HL-60/S4 (cell line): ENCODE results near the gene DDX6.
"Not testable (repeated sequence)": the region's sequence is repeated elsewhere in the genome, so short reads cannot be mapped to it uniquely, and the experiment has no call there.

ENCODE experiments used
- in situ Hi-C: fragments of 300-500 bp; cut with MboI; formaldehyde crosslinking; loops from 2 replicates; pipeline ENCODE4 v1.14.3; 2022; ENCODE audit warnings: low sequenced_read_pairs

DDX6 gene, protein sequence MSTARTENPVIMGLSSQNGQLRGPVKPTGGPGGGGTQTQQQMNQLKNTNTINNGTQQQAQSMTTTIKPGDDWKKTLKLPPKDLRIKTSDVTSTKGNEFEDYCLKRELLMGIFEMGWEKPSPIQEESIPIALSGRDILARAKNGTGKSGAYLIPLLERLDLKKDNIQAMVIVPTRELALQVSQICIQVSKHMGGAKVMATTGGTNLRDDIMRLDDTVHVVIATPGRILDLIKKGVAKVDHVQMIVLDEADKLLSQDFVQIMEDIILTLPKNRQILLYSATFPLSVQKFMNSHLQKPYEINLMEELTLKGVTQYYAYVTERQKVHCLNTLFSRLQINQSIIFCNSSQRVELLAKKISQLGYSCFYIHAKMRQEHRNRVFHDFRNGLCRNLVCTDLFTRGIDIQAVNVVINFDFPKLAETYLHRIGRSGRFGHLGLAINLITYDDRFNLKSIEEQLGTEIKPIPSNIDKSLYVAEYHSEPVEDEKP

DNA sequence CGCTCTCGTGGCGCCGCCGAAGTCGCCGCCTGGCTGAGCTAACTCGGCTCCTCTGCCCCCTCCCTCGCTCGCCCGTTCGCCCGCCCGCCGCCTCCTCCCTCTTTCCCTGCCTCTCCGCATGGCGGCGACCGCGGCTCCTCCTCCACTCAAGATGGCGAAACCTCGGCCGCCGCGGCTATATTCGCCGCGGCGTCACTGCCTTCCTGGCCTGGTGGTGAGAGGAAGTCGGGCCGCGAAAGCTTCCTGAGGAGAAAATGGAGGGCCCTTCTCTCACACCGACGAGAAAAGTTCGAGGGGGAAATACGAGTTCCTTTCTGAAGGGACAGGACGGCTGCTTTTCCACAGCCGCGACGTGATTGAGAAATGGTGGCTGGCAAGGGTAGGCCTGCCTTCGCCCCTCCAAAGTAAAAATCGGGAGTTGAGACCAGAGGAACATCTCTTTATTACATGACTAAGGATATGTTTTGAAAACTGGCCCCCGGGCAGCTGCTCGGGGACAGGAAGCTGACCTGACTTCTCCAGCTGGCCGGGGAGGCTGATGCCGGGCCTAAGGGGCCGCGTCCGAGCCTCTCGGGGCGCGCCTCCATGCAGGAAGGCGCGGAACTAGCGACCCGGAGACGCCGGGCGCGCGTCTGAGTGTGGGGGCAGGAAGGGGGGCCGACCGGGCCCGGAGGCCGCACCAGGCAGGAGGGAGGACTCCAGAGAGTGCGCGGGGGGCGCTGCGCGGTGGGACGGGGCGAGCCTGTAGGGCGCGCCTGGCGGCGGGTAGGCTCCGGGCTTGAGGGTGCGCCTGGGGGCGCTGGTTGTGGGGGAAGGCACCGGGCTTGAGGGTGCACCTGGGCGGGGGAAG is at the start of gene DDX6:
TSS of gene DDX6 (minus strand) at position 54 of the 850 bp plus-strand sequence. CDS start 4,913 bp downstream, outside the sequence.
- in situ Hi-C loops = no loop called here

DNA sequence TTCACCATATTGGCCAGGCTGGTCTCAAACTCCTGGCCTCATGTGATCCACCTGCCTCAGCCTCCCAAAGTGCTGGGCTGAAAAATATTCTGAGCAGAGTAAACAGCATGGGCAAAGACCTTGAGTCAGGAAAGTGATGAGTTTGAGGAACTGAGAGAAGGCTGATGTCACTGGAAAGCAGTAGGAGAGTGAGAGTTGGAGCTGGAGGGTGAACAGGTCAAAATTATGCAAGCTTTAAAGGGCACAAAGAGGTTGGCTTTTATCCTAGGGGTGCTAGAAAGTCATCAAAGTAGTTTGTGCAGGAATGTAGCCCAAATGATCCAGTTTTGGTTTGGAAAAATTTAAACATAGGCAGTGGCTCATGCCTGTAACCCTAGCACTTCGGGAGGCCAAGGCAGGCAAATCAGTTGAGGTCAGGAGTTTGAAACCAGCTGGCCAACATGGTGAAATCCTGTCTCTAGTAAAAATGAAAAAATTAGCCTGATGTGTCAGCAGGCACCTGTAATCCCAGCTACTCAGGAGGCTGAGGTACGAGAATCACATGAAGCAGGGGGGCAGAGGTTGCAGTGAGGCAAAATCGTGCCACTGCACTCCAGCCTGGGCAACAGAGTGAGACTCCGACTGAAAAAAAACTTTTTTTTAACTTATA is 48.1 kb upstream of the DDX6 start:
- in situ Hi-C loops = no loop called here

DNA sequence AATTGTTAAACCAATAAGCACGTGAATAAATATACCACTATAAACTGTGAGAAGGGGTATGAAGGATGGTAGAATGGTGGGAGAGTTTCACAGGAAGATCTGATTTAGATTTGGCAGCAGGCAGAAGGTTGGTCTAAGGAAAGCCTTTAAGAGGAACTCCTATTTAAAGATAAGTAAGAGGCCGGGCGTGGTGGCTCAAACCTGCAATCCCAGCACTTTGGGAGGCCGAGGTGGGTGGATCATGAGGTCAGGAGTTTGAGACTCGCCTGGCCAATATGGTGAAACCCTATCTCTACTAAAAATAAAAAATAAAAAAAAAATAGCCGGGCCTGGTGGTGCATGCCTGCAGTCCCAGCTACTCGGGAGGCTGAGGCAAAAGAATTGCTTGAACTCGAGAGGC is 46.9 kb upstream of the DDX6 start:
- in situ Hi-C loops = no loop called here

DNA sequence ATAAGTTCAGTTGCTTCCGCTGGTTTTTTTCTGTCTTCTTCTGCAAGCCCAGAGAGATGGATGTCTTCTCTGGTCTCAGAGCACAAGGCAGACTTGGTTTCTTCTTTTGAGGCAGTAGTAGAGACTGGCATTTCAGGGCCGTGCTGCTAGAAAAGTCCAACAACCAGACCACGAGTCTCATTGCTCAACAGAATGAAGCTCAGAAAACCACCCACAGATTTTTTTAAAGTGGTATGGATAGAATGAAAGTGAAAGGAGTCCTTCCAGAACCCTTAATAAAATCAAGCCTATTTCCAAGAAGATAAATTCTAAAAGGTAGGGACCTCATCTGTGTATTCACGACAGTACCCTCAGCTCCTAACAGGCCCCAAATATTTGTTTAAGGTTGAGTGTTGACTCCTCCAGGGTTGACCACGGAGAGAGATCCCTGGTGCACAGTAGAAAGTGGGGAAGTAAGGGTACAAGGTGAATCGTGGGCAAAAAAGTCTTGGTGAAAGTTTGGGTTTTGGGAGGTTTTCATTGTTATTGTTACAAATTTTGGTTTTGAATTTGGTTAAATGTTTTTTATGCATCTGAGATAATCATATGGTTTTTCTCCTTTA is 43.6 kb upstream of the DDX6 start:
- in situ Hi-C loops = no loop called here

DNA sequence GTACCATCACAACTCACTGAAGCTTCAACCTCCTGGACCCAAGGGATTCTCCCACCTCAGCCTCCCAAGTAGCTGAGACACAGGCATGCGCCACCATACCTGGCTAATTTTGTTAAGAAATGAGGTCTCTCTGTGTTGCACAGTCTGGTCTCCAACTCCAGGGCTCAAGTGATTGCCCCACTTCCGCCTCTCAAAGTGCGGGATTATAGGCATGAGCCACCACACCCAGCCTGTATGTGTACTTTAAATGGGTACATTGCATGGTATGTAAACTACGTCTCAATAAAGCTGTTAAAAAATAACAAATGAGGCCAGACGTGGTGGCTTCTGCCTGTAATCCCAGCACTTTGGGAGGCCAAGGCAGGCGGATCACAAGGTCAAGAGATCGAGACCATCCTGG is 36.2 kb upstream of the DDX6 start:
- in situ Hi-C loops = no loop called here

DNA sequence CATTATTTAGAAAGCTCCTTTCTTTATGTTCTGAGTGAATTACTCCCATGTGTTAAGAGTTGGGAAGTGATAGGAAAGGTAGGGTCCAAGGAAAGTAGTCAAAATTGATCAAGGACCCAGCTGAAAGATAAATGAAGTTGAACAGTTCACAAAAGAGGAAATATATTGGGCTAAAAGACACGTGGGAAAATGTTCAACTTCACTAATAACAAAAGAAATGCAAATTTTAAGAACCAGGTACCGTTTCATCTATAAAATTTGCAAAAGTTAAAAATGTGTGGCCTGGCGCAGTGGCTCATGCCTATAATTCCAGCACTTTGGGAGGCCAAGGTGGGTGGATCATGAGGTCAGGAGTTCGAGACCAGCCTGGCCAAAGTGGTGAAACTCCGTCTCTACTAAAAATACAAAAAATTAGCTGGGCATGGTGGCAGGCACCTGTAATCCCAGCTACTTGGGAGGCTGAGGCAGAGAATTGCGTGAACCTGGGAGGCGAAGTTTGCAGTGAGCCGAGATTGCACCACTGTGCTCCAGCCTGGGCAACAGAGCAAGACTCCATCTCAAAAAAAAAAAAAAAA is 32.1 kb upstream of the DDX6 start:
- in situ Hi-C loops = not testable (repeated sequence)

DNA sequence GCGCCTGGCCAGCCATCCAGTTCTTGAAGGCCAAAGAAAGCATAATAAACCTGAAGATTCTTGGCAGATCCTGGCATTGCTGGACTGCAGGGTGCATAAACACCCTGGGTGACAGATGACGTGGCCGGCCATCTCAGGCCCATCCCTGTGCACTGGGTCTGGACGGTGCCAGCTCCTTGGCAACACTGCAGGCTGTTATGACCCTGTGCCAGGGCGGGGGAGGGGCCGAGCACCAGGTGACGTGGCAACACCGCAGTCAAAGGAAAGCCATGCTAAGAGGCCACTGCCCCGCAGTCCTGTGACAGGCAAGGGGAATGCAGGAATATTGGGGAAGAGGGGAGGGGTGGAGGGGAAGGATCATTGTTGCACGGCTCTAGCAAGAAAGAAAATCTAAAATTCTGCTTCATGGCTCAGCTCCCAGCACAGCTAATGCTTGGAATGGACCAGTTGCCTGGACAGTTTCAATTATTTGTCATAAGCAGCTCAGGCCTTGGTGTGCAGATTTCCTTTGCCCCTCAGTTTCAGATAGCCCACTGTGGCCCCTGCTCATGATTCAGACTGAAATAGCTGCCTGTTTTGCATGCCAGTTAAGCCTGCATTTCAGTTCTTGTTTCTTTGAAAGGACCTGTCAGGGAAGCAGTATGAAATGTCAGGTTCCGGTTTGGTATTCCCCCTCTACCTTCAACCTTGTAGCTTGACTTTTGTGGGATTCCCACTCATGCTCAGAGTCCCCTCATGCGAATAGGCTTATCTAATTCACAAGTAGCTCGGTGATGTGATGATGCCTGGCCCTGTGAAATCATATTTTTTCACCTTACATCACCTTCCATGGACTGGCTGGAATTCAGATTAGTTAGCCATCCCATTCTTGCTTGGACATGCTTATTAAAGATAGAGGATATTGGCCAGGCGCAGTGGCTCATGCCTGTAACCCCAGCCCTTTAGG is 29.7 kb upstream of the DDX6 start:
- in situ Hi-C loops = no loop called here

DNA sequence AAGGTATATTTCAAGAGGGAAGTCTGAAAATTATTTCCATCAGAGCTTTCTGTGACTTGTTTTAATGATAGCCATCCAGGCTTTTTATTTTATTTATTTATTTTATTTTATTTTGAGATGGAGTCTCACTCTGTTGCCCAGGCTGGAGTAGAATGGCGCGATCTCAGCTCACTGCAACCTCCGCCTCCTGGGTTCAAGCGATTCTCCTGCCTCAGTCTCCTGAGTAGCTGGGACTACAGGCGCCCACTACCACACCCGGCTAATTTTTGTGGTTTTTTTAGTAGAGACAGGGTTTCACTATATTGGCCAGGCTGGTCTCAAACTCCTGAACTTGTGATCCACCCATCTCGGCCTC is 29.0 kb upstream of the DDX6 start:
- in situ Hi-C loops = not testable (repeated sequence)

DNA sequence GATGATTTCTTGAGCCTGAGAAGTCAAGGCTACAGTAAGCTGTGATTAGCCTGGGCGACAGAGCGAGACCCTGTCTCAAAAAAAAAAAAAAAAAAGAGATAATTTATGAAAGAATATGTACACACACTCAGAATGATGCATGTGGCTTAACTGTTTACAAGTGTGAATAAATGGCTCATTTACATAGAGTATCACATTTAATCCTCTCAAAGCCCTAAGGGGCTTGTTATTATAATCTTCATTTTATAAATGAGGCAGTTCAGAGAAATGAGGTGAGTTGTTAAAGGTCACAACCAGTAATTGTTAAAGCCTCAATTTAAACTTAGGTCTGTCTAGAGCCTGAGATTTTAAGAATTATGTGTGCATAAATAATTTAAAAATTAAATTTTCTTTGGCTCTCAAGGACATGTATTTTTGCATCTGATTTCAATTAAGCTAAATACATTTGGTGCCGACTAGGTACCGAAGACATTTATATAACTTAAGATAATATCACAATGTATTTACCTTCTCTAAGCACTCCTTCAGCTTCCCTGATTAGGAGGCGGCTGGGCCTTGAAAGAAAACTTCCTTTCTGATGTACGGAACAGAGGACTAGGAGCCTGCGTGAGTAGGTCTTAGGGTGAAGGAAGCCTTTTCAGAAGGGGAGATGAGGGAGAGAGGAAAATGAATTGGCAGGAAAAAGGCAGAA is 28.5 kb upstream of the DDX6 start:
- in situ Hi-C loops = no loop called here

DNA sequence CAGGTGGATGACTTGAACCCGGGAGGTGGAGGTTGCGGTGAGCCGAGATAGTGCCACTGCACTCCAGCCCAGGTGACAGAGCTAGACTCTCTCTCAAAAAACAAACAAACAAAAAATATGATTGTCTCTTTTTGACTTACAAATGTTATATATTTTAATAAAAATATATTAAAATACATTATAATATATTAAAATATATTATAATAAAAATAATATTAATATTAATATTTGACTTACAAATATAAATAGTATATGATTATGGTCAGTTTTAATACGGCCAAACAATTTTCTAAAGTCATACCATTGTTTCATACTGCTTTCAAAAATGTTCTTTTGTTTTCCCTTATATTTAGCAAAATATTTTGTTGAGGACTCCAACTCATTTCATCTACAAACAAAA is 27.2 kb upstream of the DDX6 start:
- in situ Hi-C loops = no loop called here

DNA sequence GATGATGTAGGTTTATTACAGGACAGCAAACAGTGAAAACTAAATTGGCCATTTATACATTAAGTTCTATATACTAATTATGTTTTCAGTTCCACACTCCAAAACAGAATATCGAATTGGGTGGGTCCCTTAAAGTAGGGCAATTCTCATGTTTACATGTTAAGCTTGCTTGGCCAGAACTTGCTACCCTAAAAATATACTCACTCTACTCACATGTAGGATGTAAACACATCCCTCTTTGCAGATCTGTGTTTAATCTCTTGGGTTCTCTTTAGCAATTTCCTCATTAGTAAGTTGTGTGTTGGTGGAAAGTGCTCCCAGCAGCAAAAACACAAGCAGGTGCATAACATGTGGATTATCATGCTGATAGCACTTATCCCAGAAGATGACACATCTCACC is 22.6 kb upstream of the DDX6 start:
- in situ Hi-C loops = no loop called here

DNA sequence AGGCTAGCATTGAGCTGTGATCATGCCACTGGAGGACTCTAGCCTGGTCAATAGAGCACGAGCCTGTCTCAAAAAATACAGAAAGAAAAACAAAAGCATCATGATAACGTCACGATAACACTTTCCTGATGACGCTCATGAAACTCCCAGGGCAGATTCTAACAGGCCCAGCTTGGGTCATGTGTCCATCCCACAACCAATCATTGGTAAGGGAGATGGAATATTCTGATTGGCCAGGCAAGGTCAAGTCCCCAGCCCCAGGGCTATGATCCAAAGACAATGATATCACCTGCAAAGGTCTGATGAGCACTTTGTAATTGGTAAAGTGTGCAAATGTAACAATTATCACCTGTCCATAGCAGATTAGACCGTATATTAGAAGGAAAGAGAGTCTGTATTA is 21.5 kb upstream of the DDX6 start:
- in situ Hi-C loops = no loop called here

DNA sequence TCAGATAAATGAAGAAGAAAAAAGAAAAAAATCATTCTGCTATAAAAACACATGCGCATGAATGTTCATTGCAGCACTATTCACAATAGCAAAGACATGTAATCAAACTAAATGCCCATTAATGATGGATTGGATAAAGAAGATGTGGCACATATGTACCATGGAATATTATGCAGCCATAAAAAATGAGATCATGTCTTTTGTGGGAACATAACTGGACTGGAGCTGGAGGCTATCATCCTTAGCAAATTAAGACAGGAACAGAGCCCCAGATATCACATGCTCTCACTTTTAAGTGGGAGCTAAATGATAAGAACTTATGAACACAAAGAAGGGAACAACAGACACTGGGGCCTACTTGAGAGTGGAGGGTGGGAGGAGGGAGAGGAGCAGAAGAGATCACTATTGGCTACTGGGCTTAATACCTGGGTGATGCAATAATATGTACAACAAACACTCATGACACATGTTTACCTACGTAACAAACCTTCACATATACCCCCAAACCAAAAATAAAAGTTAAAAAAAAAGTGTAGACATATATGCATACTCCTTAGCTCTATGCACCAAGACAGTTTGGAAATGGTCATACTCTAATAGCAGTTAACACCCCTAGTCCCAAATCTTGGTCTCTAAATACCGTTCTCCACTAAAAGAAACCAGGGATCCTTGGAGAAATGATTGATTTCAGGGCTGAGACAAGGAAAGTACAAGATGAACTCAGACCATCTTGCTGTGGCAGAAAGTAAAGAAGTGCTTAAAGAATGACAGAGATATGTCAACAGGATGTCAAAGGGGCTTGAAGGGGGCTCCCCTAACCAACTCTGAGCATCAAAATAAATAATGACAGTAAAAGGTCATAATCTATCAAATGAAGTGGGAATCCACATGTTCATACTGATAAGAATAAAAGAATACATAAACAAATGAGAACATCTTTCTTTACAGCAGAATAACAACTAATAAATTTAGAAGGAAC is 17.1 kb upstream of the DDX6 start:
- in situ Hi-C loops = no loop called here

DNA sequence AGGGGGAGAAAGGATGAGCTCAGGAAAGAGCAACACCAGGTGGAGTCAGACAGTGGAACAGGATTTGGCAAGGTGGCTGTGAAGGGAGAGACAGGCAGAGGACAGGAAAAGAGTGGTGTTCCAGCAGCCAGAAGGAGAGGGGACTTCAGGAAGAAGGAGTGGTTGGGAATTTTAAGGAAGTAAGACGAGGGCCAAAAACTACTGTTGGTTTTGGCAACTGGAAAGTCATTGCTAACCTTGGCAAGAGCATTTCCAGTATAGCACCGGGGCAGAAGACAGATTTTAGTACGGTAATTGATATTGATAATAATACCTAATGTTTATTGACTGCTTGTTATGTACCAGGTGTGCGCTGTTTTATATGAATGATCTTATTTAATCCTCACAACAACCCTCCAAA is 15.4 kb upstream of the DDX6 start:
- in situ Hi-C loops = no loop called here

DNA sequence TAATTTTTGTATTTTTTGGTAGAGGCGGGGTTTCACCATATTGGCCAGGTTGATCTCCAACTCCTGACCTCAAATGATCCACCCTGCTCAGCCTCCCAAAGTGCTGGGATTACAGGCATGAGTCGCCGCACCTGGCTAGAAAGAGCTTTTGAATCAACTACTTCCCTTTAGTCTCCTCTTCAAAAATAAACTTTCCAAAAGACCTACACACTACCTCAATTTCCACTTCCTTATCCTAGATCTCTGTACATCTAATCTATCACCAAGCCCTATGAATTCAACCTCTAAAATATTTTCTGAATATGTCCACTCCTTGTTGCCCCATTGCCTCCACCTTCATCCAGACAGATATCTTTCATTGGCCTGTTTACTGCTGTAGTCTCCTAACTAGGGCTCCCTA is 13.1 kb upstream of the DDX6 start:
- in situ Hi-C loops = no loop called here

DNA sequence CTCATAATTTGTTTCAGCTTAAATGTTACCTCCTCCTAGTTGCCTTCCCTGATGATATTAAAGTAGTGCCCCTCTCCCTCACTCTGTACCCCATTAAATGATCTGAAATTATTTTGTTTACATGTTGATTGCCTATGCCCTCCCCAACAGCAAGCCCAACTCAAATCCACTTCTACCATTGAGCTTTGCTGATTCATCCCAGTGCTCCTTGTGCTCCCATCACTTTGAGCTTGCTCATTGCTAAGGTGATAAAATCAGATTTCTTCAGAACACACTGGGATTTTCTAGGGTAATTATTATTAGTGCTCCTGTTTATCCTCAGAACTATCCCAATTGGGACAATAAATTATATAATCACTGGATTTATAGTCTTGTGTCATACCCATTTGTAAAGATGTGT is 8.4 kb upstream of the DDX6 start:
- in situ Hi-C loops = no loop called here

DNA sequence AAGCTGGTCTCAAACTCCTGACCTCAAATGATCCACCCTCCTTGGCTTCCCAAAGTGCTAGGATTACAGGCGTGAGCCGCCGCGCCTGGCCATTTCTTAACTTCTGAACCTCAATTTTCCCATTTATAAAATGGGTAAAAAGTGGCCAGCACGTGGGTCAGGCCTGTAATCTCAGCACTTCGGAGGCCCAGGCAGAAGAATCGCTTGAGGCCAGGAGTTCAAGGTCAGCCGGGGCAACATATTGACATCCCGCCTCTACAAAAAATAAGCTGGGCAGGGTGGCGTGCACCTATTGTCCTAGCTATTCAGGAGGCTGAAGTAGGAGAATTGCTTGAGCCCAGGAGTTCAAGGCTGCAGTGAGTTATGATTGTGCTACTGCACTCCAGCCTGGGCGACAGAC is 6.5 kb upstream of the DDX6 start:
- in situ Hi-C loops = no loop called here

DNA sequence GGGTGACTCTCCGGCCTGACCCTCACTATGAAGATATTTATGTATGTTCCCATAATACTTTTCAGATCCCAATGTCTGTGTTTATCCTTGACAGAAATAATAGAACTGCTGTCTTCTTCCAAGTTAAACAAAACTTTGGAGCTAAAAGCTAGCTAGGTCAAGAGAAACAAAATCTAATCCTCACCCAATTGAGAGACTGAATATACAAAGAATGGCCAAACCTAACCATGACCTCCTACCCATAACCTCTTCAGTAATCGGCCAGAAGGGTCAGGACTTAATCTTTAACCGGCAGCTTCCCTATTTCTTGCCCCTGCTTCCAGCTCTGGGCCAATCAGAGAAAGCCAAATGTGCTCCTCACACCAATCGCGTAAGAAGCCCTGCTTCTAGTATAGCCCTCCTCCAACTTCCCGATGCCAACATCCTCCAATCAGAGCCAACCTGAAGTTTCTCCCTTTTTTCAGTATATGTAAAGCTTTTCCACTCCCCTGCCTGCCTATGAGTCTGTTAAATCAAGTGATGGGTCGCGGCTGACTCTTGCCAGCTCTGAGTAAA is 1.7 kb upstream of the DDX6 start:
- in situ Hi-C loops = no loop called here
